ENCODE data around the gene APEH.

APEH gene

DNA sequence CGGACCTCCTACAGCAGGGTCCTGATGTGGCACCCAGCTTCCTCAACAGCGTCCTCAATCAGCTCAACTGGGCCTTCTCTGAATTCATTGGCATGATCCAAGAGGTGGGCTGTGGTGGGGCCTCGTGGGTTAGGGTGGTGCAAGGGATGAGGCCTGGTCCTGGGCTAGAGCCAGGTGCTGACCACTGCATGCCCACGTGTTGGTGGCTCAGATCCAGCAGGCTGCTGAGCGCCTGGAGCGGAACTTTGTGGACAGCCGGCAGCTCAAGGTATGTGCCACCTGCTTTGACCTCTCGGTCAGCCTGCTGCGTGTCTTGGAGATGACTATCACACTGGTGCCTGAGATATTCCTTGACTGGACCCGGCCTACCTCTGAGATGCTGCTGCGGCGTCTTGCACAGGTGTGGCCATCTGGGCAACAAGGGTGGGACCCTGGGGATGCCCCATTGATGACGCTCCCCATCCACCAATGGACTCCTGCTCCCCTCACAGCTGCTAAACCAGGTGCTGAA, 41.5 kb downstream of the APEH start:
- DNase-seq = no peak

DNA sequence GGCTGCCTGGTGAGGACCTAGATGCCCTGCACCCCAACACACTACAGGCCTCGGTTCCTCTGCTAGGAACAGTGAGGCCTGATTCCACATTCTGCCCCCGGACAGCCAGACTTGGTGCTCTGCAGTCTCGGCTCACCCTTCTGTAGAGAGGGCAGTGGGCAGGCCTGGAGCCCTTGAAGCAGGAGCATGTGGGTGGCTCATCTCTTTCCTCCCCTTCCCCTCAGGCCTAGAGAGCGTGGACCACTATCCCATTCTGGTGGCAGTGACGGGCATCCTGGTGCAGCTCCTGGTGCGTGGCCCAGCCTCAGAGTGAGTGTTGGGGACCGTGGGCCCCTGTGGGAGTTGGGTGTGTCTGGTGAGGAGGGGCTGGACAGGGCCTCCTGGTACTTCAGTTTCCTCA, 42.0 kb downstream of the APEH start:
- DNase-seq = no peak

DNA sequence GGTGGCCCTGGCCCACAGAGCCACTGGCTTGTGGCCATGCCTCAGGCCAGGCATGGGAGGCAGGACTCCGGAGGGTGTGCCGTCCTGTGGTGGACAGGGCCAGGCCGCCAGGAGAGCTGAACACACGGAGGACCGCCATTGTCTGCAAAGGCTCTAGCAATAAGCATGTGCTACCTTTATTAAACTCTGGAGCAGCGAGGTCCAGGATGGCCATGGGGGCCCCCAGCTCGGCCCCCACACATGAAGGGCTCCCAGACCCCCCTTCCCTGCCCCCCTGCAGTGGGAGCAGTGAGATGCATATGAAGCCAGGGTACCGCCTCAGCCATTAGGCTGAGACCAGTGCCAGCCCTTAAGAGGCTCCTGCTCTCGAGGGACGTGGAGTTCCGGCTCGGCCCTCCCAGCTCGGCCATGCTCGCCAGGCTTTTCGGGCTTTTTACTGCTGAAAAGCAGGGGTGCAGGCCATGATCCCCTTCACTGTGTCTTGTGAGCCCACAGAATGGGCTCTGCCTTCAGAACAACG, 42.6 kb downstream of the APEH start:
- DNase-seq = no peak

GRCh38 chr3:49717211-49717958, 43.2 kb downstream of the APEH start:
- no peak for DNase-seq

DNA sequence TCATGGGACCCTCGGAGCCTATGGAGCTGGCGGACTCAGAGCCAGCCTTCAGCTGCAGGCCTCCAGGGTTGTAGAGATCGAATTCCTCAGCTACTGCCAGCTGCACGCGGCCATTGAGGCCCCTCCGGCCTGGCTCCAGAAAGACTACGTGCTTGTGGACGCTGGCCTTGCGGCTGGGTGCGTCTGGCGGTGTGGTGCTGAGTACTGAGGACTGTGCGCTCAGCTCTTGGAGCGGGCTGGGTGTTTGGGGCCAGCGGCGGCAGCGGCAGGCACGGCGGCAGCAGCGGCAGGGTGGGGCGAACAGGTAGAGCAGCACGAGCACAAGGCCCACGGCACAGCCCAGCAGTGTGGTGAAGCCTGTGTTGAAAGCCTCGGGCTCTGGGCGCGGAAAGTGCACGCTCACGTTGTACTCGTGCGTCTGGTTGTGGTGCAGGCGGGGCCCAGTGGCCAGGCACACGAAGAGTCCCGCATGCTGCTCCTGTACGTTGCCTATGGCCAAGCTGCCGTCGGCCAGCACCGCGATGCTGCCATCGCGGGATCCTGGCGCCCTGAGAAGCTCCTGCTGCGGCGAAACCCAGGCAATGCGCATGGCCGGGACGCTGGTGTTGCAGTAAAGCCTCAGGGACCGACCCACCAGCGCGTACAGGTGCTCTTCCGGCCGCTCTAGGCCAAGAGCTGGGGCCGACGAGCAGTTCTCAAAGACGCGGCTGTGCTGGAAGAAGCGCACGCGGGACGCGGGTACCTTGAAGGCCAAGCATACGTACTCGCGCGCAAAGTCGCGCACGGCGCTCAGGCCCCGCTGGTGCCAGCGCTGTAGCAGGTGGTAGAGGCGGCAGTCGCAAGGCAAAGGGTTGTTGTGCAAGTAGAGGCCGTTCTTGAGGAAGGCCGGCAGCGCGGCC, 44.1 kb downstream of the APEH start:
- no peak for DNase-seq

DNA sequence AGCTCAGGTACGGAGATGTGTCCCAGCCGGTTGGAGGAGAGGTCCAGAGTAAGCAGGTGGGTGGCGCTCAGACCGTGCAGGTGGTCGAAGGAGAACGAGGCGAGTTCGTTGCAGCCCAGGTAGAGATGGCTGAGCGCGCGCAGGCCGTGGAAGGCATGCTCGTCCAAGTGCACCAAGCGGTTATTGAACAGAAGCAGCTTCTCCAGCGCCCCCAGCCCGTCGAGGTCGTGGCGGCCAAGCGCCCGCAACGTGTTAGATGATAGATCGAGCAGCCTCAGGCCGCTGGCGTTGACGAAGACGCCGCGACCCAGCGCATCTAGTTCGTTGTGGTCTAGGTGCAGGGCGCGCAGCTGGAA, 44.7 kb downstream of the APEH start:
- no peak for DNase-seq

GRCh38 chr3:49719214-49719884, 45.2 kb downstream of the APEH start, which contains the start of gene AMIGO3:
Gene AMIGO3 (minus strand): TSS chr3:49719684. CDS start chr3:49719465, 219 bp downstream.
- DNase-seq = peak; percentile 95

- no peak for DNase-seq
Measured at GRCh38 chr3:49720855-49721595, 46.9 kb downstream of the APEH start.

DNA sequence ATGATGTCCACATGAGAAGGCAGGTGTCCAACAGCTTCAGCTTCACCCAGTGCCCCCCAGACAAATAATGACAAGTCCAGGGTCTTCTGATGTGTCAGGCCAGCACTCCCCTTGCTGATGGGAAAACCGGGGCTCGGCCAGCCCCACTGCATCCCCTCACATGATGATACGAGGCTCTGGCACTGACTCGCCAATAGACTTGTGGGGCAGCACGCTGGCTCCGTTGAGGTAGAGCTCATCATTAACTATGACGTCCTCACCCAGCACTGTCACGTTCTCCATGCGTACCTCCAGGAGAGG, 47.4 kb downstream of the APEH start:
- DNase-seq = no peak

GRCh38 chr3:49721896-49722781, 48.0 kb downstream of the APEH start:
- no peak for DNase-seq

GRCh38 chr3:49722896-49723295, 48.7 kb downstream of the APEH start:
- no peak for DNase-seq

GRCh38 chr3:49723296-49723627, 49.1 kb downstream of the APEH start:
- peak; percentile 44 for DNase-seq

- peak; percentile 99 for DNase-seq
Measured at GRCh38 chr3:49723628-49724551, 49.7 kb downstream of the APEH start, which contains the start of gene GMPPB. Gene GMPPB (minus strand): TSS chr3:49723951. CDS start chr3:49723726, 225 bp downstream.

DNA sequence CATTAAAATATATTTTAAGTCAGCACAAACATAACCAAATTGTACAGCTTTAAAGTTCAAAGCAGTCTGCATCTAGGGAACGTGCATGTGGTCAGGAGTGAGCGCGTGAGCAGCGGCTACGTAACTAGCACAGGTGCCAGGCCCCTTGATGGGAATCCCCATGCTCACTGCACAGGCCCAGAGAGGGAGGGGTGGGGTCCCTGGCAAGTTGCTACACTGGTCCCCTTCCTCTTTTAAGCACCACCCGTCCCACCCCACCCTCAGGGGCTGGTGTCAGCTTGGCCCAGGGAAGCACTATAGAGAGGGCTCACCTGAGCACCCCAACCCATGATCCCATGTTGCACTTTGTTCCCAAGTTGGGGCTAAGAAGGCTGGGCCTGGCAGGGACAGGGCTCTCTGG, 50.4 kb downstream of the APEH start:
- DNase-seq = no peak

- no peak for DNase-seq
Measured at GRCh38 chr3:49725906-49726681, 51.9 kb downstream of the APEH start.

DNA sequence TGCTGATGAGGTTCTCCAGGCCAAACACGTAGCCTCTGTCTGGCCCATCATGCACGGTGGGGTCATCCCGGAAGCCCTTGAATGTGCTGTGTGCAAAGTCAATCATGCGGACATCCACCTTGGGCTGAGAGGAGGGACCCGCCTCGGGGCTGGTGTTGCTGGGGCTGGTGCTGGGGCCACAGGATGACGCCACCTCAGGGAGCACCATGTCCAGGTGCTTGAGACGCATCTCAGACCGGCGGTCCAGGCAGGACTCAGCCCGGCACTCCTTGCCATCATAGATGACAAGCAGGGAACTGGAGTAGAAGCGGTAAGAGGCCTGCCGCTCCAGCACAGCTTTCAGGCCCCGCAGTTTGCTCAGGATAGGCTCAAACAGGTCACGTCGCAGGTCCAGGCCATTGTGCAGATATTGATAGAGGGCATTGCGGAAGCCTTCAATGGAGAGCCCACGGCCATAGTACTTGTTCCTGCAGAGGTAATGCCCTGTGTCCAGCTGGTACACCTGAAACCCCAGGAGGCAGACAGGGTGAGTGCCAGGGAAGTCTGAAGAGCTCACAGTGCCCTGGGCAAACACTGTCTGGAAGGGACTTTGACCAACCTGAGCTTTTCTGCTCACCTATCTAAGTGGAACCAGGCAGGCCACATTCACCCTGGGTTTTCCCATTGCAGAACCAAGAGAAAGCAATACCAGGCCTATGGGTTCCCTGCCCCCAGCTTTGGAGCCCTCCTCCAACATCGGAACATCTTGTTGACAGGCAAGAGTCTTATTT, 53.2 kb downstream of the APEH start:
- no peak for DNase-seq

DNA sequence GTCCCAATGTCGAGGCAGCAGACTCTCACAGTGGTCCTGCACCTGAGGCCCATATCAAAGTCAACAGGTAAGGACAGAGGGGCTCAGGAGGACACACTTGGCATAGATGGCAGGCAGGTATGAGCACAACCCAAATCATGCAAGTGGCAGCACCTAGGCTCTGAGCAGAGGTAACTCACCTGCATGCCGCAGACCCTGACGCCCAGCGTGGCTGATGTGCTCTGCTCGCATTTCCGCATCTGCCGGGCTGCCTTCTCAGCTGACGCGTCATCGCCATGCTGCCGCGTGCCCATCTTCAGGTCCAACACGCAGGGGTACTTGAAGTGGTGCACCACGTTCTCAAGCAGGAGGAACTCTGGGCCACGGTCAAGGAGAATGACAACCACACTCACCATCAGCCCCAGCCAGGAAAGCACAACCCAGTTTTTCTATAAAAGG, 53.8 kb downstream of the APEH start:
- no peak for DNase-seq

DNA sequence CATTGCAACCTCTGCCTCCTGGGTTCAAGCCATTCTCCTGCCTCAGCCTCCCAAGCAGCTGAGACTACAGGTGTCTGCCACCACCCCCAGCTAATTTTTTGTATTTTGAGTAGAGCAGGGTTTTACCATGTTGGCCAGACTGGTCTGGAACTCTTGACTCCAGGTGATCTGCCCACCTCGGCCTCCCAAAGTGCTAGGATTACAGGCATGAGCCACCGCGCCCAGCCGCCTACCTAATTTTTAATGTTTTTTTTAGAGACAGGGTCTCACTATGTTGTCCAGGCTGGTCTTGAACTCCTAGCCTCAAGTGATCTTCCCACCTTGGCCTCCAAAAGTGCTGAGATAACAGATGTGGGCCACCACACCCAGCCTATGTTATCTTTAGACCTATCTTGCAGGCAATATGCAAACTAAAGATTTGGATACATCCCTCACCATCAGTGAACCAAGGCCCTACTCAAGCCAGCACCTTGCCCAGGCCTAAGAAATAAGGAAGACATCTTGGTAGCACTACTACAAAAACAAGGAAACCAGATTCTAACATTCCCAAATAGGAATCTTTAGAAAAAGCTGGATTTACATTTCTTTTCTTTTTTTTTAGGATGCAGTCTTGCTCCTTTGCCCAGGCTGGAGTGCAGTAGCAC, 55.9 kb downstream of the APEH start:
- DNase-seq = no peak
